T-cell (primary cell): ENCODE data around the gene DARS1. TPM values are rescaled to one million over a fixed set of nuclear protein-coding genes. Genes with fewer than 3 reads are reported as not detected.

Experiments used
- ATAC-seq, 4 experiments: fragments of 200-7000 bp in 3 of 4; fragments of 150-1000 bp in 1 of 4; cut with Tn5 transposase; replicated peaks in 1 of 4; 1 replicate in 3 of 4; 2 replicates in 1 of 4; pipeline ENCODE4 v1.10.0; 2021; ENCODE audit warnings: moderate library complexity in 3 of 4, mild to moderate bottlenecking in 2 of 4, moderate number of reproducible peaks in 1 of 4
- CTCF ChIA-PET, 2 donors: fragments of 300-600 bp; sonication (Branson Sonifier 250); formaldehyde crosslinking; loops; one replicate each; lab custom pipeline; 2022; ENCODE audit warnings: antibody characterized with exemption in 2 of 2; lab: Charles Lee
- POLR2A ChIA-PET, 2 donors: fragments of 300-600 bp; sonication (Branson Sonifier 250); formaldehyde crosslinking; loops; one replicate each; lab custom pipeline; 2022; ENCODE audit warnings: antibody characterized with exemption in 2 of 2; lab: Charles Lee
- DNase-seq, 35 experiments: peaks; one replicate each; pipeline versions ENCODE4 v3.0.0 to v3.0.0-alpha.2; 2013 to 2023
- H3K27ac ChIP-seq: one replicate; pipeline ENCODE4 v1.5.1; 2013; ENCODE audit warnings: low read length
- H3K27me3 ChIP-seq, 2 experiments: replicated peaks in 1 of 2; 1 replicate in 1 of 2; 2 replicates in 1 of 2; pipeline versions ENCODE4 v1.6.1 to v1.7.0; 2013; ENCODE audit warnings: low read length in 1 of 2, mixed read lengths in 1 of 2; ENCODE audit not compliant: control insufficient read depth in 2 of 2, insufficient read depth in 2 of 2; ENCODE audit errors: extremely low read depth in 1 of 2
- H3K36me3 ChIP-seq, 2 donors: 1 replicate in 1 of 2; 2 replicates in 1 of 2; pipeline versions ENCODE4 v1.6.1 to v1.7.0; 2013; ENCODE audit warnings: low read length in 1 of 2; ENCODE audit not compliant: control insufficient read depth in 2 of 2, insufficient read depth in 1 of 2; ENCODE audit errors: extremely low read depth in 1 of 2
- H3K4me1 ChIP-seq, 2 experiments: 1 replicate in 1 of 2; 2 replicates in 1 of 2; pipeline versions ENCODE4 v1.6.1 to v1.7.0; 2013; ENCODE audit warnings: low read length in 2 of 2, mixed read lengths in 1 of 2; ENCODE audit not compliant: insufficient read depth in 2 of 2, control insufficient read depth in 1 of 2; ENCODE audit errors: extremely low read depth in 1 of 2
- H3K4me3 ChIP-seq, 2 donors: 1 replicate in 1 of 2; 2 replicates in 1 of 2; pipeline versions ENCODE4 v1.5.1 to v1.7.0; 2013; ENCODE audit warnings: mild to moderate bottlenecking in 2 of 2, low read length in 1 of 2, moderate library complexity in 1 of 2; ENCODE audit not compliant: control insufficient read depth in 1 of 2; ENCODE audit errors: extremely low read depth in 1 of 2
- H3K9me3 ChIP-seq: 2 replicates; pipeline ENCODE4 v1.7.0; 2013
- H3K27ac Mint-ChIP-seq, 2 donors: one replicate each; pipeline ENCODE4 v1.8.0; 2020 to 2021; ENCODE audit warnings: mild to moderate bottlenecking in 2 of 2, mixed read lengths in 2 of 2
- H3K27me3 Mint-ChIP-seq, 2 donors: one replicate each; pipeline ENCODE4 v1.8.0; 2021 to 2022; ENCODE audit warnings: mixed read lengths in 2 of 2
- H3K36me3 Mint-ChIP-seq: one replicate; pipeline ENCODE4 v1.8.0; 2021; ENCODE audit warnings: mixed read lengths
- H3K4me1 Mint-ChIP-seq, 3 donors: one replicate each; pipeline ENCODE4 v1.8.0; 2020 to 2022; ENCODE audit warnings: mixed read lengths in 3 of 3, mild to moderate bottlenecking in 1 of 3
- H3K4me3 Mint-ChIP-seq, 3 donors: one replicate each; pipeline ENCODE4 v1.8.0; 2020 to 2022; ENCODE audit warnings: mild to moderate bottlenecking in 3 of 3, mixed read lengths in 3 of 3, moderate library complexity in 3 of 3
- H3K9me3 Mint-ChIP-seq, 3 donors: one replicate each; pipeline ENCODE4 v1.8.0; 2020 to 2022; ENCODE audit warnings: mixed read lengths in 3 of 3
- WGBS: methylation state at CpG from one replicate; pipeline ENCODE4 v1.1.5; 2013; ENCODE audit warnings: missing lambda C conversion rate; ENCODE audit not compliant: insufficient coverage; 5-methylcytosine and 5-hydroxymethylcytosine counted together
- total RNA-seq, 35 experiments: library from RNA in 6 of 35; stranded (reverse) in 6 of 35; fragments of 120-200 nt in 1 of 35; gene quantifications; one replicate each; pipeline versions ENCODE4 v1.2.1 to v1.2.4 and lab custom pipeline; 2013 to 2026

The DARS1 gene
- total RNA-seq, 5 donors from 2014 or later (not counting 1 experiment from before 2014, with no cell fraction given), result 48.2 to 77.4 (median 69.4) TPM

- H3K27ac Mint-ChIP-seq, result peak overlapping the region; percentile 23 to 25
- no peak overlapping the region for H3K4me3 Mint-ChIP-seq
- WGBS, result no CpG with 5 or more reads among the region's 3 CpGs
- Histone ChIP-seq H3K27me3 (no peaks in the 10 kb centered on the region), H3K9me3 (no peaks in the 10 kb centered on the region), H3K4me3 (no peak overlapping the region), H3K27ac (no peak overlapping the region), H3K36me3 (peaks cover 7 to 11% of the 10 kb centered on the region in 2 donors), H3K4me1 (peaks cover 2 to 7% of the 10 kb centered on the region in 2 experiments)
- no peaks in the 10 kb centered on the region for H3K27me3 Mint-ChIP-seq
- DNase-seq (no peak), ATAC-seq (no peak)
- H3K4me1 Mint-ChIP-seq, result peaks cover 44 to 60% (median 57%) of the 10 kb centered on the region in 3 donors
- ChIA-PET CTCF (interaction anchor here in 1 of 2 donors (0.6 kb wide), 1 partner anchor 33 kb away, joined by 8 read pairs; no protein-coding TSS in a partner anchor), POLR2A (interaction anchor here (0.5 to 0.8 kb wide), 3 partner anchors 69 to 301 kb away, joined by 3 read pairs; partner anchors contain the start of gene MCM6 (in 1 of the 2))
- H3K9me3 Mint-ChIP-seq, result no peaks in the 10 kb centered on the region
- peaks cover 50% of the 10 kb centered on the region for H3K36me3 Mint-ChIP-seq
Observed at GRCh38 chr2:135945526-135945925, 39.9 kb downstream of the DARS1 start.

- no peaks in the 10 kb centered on the region for H3K9me3 ChIP-seq
- Mint-ChIP-seq H3K4me3 (no peak overlapping the region), H3K9me3 (no peaks in the 10 kb centered on the region), H3K36me3 (peaks cover 55% of the 10 kb centered on the region), H3K4me1 (peaks cover 44 to 60% (median 57%) of the 10 kb centered on the region in 3 donors), H3K27me3 (no peaks in the 10 kb centered on the region), H3K27ac (peak overlapping the region in 1 of 2 donors; percentile 28)
- H3K27ac ChIP-seq, result no peak overlapping the region
- ATAC-seq (no peak), DNase-seq (no peak)
- no peaks in the 10 kb centered on the region for H3K27me3 ChIP-seq
- CTCF ChIA-PET, result no interaction called here
- H3K36me3 ChIP-seq, result peaks cover 7 to 11% of the 10 kb centered on the region in 2 donors
- WGBS, result 83% methylated on average over 1 of the region's 1 CpG
- no peak overlapping the region for H3K4me3 ChIP-seq
- peaks cover 2 to 7% of the 10 kb centered on the region in 2 experiments for H3K4me1 ChIP-seq
- POLR2A ChIA-PET, result no interaction called here
Observed at GRCh38 chr2:135944625-135945024, 40.8 kb downstream of the DARS1 start.

- H3K36me3 ChIP-seq, result peaks cover 7 to 11% of the 10 kb centered on the region in 2 donors
- no peak overlapping the region for H3K4me3 Mint-ChIP-seq
- CTCF ChIA-PET, result interaction anchor here in 1 of 2 donors (0.5 kb wide), 1 partner anchor 14 kb away, joined by 3 read pairs; no protein-coding TSS in a partner anchor
- H3K27ac Mint-ChIP-seq, result no peak overlapping the region
- WGBS, result 97% methylated on average over 2 of the region's 5 CpGs
- no peaks in the 10 kb centered on the region for H3K9me3 Mint-ChIP-seq
- H3K36me3 Mint-ChIP-seq, result peaks cover 65% of the 10 kb centered on the region
- DNase-seq (no peak), ATAC-seq (no peak)
- no peaks in the 10 kb centered on the region for H3K9me3 ChIP-seq
- H3K27ac ChIP-seq, result no peak overlapping the region
- H3K4me1 Mint-ChIP-seq, result peaks cover 50 to 58% (median 57%) of the 10 kb centered on the region in 3 donors
- POLR2A ChIA-PET, result interaction anchor here (0.6 kb wide), 2 partner anchors 82 to 145 kb away, joined by 3 to 4 read pairs; no protein-coding TSS in a partner anchor
- no peaks in the 10 kb centered on the region for H3K27me3 Mint-ChIP-seq
- H3K27me3 ChIP-seq, result no peaks in the 10 kb centered on the region
- peaks cover 1 to 2% of the 10 kb centered on the region in 2 experiments for H3K4me1 ChIP-seq
- H3K4me3 ChIP-seq, result no peak overlapping the region
Observed at GRCh38 chr2:135942936-135943688, 42.3 kb downstream of the DARS1 start.

- Mint-ChIP-seq H3K4me3 (no peak overlapping the region), H3K36me3 (peaks cover 60% of the 10 kb centered on the region), H3K9me3 (no peaks in the 10 kb centered on the region), H3K27me3 (no peaks in the 10 kb centered on the region), H3K27ac (peak overlapping the region in 1 of 2 donors; percentile 28), H3K4me1 (peaks cover 40 to 55% (median 52%) of the 10 kb centered on the region in 3 donors)
- Histone ChIP-seq H3K4me1 (peaks cover 0 to 3% of the 10 kb centered on the region in 2 experiments), H3K36me3 (peaks cover 0 to 21% of the 10 kb centered on the region in 2 donors), H3K4me3 (no peak overlapping the region), H3K27me3 (no peaks in the 10 kb centered on the region), H3K9me3 (no peaks in the 10 kb centered on the region), H3K27ac (no peak overlapping the region)
- POLR2A ChIA-PET, result no interaction called here
- ATAC-seq (no peak), DNase-seq (no peak)
- CTCF ChIA-PET, result interaction anchor here in 1 of 2 donors (0.5 to 0.7 kb wide), 2 partner anchors 60 to 154 kb away, joined by 3 to 6 read pairs; no protein-coding TSS in a partner anchor
Observed at GRCh38 chr2:135936524-135936923, 48.9 kb downstream of the DARS1 start.

- H3K27ac ChIP-seq, result no peak overlapping the region
- Mint-ChIP-seq H3K4me1 (peaks cover 38 to 53% (median 51%) of the 10 kb centered on the region in 3 donors), H3K9me3 (no peaks in the 10 kb centered on the region), H3K27ac (no peak overlapping the region), H3K36me3 (peaks cover 59% of the 10 kb centered on the region), H3K4me3 (no peak overlapping the region), H3K27me3 (no peaks in the 10 kb centered on the region)
- peaks cover 0 to 27% of the 10 kb centered on the region in 2 donors for H3K36me3 ChIP-seq
- H3K4me1 ChIP-seq, result peaks cover 0 to 3% of the 10 kb centered on the region in 2 experiments
- H3K9me3 ChIP-seq, result no peaks in the 10 kb centered on the region
- ChIA-PET CTCF (interaction anchor here in 1 of 2 donors (0.5 to 0.7 kb wide), 3 partner anchors 59 to 155 kb away, joined by 3 to 6 read pairs (median 5); no protein-coding TSS in a partner anchor), POLR2A (no interaction called here)
- no peak overlapping the region for H3K4me3 ChIP-seq
- ATAC-seq (no peak), DNase-seq (no peak)
- no peaks in the 10 kb centered on the region for H3K27me3 ChIP-seq
Observed at GRCh38 chr2:135935914-135936313, 49.5 kb downstream of the DARS1 start.

- Mint-ChIP-seq H3K9me3 (no peaks in the 10 kb centered on the region), H3K36me3 (peaks cover 47% of the 10 kb centered on the region), H3K27me3 (no peaks in the 10 kb centered on the region), H3K27ac (peak overlapping the region; percentile 27 to 34), H3K4me3 (no peak overlapping the region), H3K4me1 (peaks cover 6 to 20% (median 20%) of the 10 kb centered on the region in 3 donors)
- Histone ChIP-seq H3K27me3 (no peaks in the 10 kb centered on the region), H3K27ac (no peak overlapping the region), H3K4me3 (no peak overlapping the region), H3K36me3 (peaks cover 0 to 44% of the 10 kb centered on the region in 2 donors), H3K9me3 (no peaks in the 10 kb centered on the region), H3K4me1 (peaks cover 0 to 3% of the 10 kb centered on the region in 2 experiments)
- CTCF ChIA-PET, result interaction anchor here (0.6 to 1.2 kb wide), 7 partner anchors 18 to 456 kb away, joined by 3 to 5 read pairs (median 3); no protein-coding TSS in a partner anchor
- DNase-seq (no peak), ATAC-seq (no peak)
- POLR2A ChIA-PET, result interaction anchor here (0.6 kb wide), 2 partner anchors 185 to 208 kb away, joined by 4 to 7 read pairs; no protein-coding TSS in a partner anchor
Observed at GRCh38 chr2:135931776-135932443, 53.5 kb downstream of the DARS1 start.
